GM21786 (cell line): ENCODE results near the gene HTR2B.
"Not testable (repeated sequence)": the region's sequence is repeated elsewhere in the genome, so short reads cannot be mapped to it uniquely, and the experiment has no call there.

Experiments
- ATAC-seq: cut with Tn5 transposase; IDR thresholded peaks from one replicate; pipeline ENCODE4 v1.9.1; 2021; ENCODE audit not compliant: unreplicated experiment

Gene HTR2B

GRCh38 chr2:231094736-231095346 is 30.0 kb downstream of the HTR2B start:
- no peak for ATAC-seq

GRCh38 chr2:231093933-231094332 is 30.9 kb downstream of the HTR2B start:
- no peak for ATAC-seq

GRCh38 chr2:231088754-231089153 is 36.1 kb downstream of the HTR2B start:
- no peak for ATAC-seq

- ATAC-seq = no peak
These were observed 40.3 kb downstream of the HTR2B start for GRCh38 chr2:231084565-231084964.

- ATAC-seq = no peak
These were observed 55.3 kb downstream of the HTR2B start for GRCh38 chr2:231069379-231070054.

- no peak for ATAC-seq
These were observed 56.2 kb downstream of the HTR2B start for GRCh38 chr2:231068525-231069222.

GRCh38 chr2:231067531-231067930 is 57.3 kb downstream of the HTR2B start:
- ATAC-seq = not testable (repeated sequence)

- ATAC-seq = no peak
These were observed 58.9 kb downstream of the HTR2B start for GRCh38 chr2:231065966-231066365.

- ATAC-seq = no peak
These were observed 61.5 kb downstream of the HTR2B start for GRCh38 chr2:231063347-231063746.

GRCh38 chr2:231062776-231063175 is 62.1 kb downstream of the HTR2B start:
- ATAC-seq = no peak

GRCh38 chr2:231059756-231060155 is 65.1 kb downstream of the HTR2B start:
- no peak for ATAC-seq

- ATAC-seq = no peak
These were observed 65.9 kb downstream of the HTR2B start for GRCh38 chr2:231058761-231059550.
